Measurements from ENCODE around the gene HACD4.

The HACD4 gene, protein sequence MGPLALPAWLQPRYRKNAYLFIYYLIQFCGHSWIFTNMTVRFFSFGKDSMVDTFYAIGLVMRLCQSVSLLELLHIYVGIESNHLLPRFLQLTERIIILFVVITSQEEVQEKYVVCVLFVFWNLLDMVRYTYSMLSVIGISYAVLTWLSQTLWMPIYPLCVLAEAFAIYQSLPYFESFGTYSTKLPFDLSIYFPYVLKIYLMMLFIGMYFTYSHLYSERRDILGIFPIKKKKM

DNA sequence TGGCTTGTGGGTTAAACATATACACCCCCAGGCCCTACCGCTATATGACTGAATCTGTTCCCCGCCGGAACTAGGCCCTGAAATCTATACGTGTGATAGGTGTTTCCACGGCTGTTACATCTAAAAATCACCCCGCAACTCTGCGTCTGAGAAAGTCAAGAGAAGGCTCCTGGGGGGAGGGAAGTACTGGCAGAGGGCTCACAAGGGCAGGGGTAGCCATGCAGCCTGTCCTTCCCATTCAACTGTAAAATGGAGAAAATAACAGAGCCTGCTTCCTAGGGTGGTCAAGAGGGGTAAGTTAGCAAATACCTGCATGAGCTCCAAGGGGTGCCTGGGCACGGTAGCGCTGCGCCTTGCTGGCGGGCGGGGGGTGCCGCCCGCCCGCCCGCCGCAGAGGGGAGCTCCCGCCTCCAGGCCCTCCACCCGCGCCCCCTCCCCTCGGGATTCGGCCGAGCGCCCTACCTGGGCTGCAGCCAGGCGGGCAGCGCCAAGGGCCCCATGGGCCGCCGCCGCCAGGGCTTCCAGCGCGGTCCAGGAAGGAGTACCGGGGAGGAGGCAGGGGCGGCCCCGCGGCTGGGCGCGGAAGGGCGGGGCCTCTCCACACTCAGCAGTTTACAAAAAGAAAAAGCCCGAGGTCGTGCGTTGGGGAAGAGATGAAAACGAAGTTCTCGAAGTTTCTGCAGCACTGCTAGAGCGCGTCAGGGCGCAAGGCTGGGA is at the start of gene HACD4:
Gene HACD4 (minus strand): TSS at position 550 of the 717 bp plus-strand sequence. CDS start 50 bp downstream, at position 500.
- peak; percentile 17 to 32 for DNase-seq (ENCODE audit: low read depth in 2 of 2)

DNA sequence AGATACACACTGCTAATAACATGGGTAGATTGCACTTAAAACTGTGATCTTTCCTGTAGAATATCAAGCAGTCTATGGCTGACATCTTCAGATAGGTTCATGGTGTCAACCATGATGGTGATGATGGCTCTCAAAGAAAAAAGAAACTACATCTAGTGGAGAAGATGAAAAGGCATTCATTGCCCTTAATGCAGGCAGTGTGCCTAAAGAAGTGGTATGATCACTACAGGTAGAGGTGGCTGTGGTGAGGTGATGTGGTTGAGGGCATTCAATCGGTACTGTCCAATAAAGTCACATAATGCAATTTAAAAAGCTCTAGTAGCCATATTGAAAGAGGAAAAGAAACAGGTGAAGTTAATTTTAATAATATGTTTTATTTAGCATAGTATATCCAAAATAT is 49.4 kb upstream of the HACD4 start:
- DNase-seq (ENCODE audit: low read depth in 2 of 2) = no peak

DNA sequence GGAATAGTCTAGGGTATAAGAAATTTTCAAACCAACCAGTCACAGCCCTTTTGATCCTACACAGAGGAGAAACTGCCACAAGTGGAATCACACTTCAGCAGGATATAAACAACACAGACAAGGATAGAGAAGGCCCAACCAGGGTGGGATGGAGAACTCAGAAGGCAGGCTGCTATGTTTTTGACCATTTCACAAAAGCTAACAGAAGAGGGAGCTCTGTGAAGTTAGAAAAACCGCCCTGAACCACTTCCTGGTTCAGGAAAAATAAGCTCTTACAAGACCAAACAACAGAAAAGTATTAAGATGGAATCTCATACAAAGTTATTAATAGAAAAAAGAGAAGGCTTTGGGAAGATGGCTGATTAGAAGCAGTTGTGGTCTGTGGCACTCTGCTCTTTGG is 47.3 kb upstream of the HACD4 start:
- DNase-seq (ENCODE audit: low read depth in 2 of 2) = no peak

DNA sequence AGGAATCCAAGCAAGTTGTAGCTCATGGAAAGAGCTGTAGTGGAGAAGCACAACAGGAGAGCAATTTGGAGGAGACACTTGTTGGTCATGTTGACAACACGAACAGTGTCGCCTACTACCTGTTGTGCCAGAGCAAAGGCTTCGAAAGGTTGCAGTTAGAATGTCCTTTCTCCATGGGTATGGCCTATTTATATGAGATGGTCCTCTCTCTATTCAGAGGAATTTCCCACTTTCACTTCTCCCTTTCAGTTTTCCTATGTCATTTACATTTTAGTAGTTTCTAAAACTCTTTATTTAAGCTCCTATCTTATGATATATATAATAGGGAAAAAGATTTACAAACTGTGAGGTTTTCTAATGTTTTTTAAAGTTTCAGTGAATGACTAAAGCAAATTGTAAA is 46.3 kb upstream of the HACD4 start, which contains the start of gene IFNB1:
Gene IFNB1 (minus strand): TSS at position 162 of the 400 bp plus-strand sequence. CDS start 73 bp downstream, at position 89.
- DNase-seq (ENCODE audit: low read depth in 2 of 2) = no peak

DNA sequence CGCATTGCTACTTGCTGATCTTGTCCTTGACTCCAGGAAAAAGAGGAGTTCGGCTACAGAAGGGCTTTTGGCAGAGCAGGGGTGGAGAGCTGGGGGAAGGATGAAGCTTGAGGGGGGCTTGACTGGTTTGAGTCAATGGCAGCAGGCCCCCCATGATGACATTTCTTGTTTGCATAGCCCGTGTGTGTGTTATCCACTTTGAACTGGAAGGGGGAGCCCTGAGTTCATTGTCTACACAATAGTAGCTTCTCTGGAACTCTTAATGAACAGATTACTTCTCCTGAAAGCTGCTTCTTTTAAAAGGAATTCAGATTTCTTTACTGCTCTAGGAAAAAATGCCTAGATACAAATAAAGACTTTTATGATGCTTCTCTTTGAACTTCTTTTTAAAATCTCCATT is 44.0 kb upstream of the HACD4 start:
- no peak for DNase-seq (ENCODE audit: low read depth in 2 of 2)

DNA sequence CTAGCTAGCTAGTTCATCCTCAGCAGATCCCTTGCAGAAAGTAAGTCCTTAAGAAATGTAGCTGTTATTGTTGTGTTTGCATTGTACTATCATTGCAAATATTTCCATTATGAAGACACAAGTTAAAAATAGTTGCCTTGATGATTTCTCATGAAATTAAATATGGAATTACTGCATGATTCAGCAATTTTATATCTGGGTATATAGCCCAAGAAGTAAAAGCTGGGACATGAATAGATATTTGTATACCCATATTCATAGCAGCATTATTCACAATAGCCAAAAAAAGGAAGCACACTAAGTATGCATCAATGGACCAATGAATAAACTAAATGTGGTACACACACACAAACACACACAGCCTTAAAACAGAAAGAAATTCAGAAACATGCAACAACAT is 39.5 kb upstream of the HACD4 start:
- no peak for DNase-seq (ENCODE audit: low read depth in 2 of 2)

DNA sequence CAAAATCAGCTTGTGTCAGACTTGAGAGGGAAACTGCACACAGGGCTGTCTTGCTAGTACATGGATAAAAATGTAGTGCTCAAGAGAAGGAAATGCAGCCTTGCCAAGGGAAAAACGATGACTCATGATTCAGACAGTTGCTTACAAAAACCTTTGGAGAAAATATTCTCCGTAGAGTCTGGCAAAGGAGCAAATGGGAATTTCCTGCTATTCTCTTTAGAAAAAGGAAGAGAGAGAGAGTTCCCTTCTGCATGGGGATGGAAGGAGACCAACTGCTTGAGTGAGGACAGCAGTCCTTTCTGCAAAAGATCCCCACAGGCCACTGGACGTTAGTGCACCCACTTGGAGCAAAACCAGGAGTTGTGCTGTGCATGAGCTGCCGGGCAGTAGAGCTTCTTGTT is 38.7 kb upstream of the HACD4 start:
- no peak for DNase-seq (ENCODE audit: low read depth in 2 of 2)

DNA sequence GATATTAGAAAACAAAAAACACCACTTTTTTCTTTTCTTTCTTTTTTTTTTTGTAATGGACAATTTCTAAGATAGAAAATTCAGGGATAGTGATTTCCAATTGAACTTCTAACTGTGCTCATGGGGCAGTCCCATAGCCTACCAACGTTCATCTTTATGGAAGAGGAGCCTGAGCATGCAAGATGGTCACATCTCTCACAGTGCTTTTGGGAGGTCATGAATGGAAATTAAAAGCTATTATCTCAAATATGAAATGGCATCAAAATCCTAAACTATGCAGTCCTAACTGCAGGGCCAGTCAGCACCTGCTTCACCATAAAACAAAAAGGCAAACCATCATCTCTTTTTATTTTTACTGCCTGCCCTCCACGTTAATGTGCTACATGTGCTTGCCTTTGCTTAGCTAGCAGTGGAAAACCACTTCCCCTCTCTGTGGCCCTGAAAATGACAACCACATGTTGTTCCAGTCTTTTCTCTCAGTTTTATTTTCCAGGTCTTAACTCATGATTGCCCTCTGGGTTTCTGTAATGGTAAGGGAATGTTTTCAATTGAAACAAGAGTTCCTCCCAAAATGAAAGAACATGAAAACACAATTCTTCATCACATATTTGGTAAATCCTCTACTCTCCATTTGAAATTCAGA is 29.6 kb upstream of the HACD4 start:
- no peak for DNase-seq (ENCODE audit: low read depth in 2 of 2)

DNA sequence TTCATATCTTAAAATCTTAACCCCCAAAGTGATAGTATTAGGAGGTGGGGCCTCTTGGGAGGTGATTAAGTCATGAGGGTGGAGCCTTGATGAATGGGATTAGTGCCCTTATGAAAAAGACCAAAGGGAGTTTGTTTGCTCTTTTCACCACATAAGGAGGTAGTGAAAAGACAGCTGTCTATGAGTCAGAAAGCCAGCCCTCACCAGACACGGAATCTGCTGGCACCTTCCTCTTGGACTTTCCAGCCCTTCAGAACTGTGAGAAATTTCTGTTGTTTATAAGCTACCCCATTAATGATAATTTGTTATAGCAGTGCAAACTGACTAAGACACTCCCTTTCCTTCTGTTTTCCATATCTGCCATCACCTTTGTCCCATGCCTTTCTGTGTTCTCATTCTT is 25.5 kb upstream of the HACD4 start:
- DNase-seq (ENCODE audit: low read depth in 2 of 2) = no peak

DNA sequence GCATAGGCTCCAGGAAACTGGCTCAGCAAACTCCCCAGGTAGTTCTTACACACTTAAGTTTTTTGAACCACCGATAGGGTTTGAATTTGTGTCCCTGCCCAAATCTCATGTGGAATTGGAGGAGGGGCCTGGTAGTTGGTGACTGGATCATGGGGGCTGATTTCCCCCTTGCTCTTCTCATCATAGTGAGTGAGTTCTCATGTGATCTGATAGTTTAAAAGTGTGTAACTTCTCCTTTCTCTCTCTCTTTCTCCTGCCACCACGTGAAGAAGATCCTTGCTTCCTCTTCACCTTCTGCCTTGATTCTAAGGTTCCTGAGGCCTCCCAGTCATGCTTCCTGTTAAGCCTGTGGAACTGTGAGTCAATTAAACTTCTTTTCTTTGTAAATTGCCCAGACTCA is 22.4 kb upstream of the HACD4 start:
- no peak for DNase-seq (ENCODE audit: low read depth in 2 of 2)

DNA sequence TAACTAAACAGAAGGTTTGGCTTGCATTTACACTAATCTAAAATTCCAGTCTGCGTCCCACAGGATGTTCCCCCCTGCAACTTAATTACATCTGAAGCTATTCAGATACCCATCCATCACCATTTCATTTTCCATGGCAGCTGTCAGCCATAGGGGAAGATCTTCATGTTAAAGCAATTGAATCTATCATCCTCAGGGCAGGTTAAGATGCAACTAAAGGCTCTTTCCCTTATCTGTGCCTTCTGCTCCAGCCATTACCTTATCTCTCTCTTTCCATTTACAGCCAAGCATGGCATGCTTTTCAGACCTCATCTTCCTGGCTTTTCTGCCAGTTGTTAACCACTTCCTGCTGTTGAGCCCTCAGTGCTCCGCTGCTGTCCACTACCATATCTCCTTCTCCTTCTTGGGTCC is 15.8 kb upstream of the HACD4 start:
- no peak for DNase-seq (ENCODE audit: low read depth in 2 of 2)

DNA sequence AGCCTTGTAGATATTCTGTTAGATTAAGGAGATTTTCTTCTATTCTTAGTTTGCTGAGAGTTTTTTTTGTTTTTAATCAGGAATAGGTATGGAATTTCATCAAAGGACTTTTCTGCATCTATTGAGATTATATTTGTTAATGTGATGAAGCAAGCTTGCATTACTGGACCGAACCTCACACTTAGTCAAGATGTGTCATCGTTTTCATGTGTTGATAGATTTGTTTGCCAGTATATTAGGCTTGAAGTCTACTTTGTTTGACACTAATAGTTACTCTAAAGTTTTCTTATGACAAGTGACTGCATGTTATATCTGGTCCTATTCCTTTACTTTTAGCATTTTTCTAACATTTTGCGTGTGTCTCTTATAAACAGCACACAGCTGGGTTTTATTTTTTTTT is 12.4 kb upstream of the HACD4 start:
- no peak for DNase-seq (ENCODE audit: low read depth in 2 of 2)

DNA sequence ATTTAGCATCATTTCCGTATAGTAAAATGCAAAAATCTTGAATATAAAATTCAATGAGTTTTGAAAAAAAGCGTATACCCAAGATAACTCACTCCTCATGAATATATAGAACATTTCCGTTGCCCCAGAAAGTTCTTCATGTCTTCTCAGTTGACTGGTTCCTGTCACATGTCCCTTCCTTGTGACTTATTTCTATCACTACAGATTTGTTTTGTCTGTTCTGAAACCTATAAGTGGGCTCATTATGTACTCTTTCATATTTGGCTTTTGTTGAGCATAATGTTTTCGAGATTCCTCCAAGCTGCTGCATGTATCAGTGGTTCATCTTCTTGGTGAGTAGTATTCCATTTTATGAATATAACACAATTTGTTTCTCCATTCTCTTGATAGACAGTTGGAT is 11.0 kb upstream of the HACD4 start:
- no peak for DNase-seq (ENCODE audit: low read depth in 2 of 2)

DNA sequence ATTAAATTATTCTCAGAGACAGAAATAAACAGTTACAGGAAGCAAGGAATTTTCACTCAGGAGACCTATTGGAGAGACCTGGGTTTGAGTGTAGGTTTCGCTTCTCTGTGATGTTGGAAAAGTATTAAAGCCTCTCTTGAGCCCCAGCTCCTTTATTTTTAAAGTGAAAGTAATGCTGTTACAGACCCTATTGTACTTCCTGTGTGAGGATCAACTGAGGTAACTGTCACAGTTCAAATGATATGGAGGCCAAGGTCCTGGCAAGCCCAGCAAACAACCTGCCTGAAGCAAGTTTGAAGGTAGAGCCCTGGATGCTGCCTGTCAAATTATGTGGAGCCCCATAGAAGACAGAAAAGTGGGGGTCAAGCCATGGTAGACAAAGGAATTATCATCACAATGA is 7.9 kb upstream of the HACD4 start:
- DNase-seq (ENCODE audit: low read depth in 2 of 2) = no peak

DNA sequence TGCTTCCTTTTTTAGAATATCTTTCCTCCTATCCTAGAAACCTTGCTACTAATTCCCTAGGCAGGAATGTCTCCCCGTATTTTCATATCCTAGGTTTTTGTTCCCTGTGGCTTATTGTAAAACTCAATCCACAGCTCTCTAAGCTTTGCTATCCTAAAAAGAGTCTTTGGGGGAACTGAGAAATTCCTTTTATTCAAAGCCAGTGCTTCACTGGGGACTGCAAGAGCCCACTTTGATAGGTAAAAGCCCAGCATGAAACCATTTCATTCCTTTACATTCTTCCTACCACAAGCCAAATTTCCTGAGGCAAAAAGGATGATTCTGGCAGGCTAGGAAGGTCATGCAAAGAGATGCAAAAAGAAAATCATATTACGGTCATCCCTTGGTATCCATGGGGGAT is 5.8 kb upstream of the HACD4 start:
- DNase-seq (ENCODE audit: low read depth in 2 of 2) = no peak

DNA sequence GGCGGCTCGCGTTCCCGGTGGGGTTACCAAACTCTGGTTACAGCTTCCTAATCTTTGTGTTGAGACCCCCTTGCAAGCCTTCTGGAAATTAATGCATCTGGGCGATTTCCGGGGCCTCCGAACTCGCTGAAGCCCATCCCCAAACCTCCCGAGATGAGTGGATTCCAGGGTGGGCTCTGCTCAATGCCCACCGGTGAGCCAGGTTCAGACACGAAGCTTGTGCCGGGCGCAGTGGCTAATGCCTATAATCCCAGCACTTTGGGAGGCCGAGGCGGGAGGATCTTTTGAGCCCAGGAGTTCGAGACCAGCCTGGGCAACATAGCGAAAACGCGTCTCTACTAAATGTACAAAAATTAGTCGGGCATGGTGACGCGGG is 356 bp upstream of the HACD4 start:
- no peak for DNase-seq (ENCODE audit: low read depth in 2 of 2)

DNA sequence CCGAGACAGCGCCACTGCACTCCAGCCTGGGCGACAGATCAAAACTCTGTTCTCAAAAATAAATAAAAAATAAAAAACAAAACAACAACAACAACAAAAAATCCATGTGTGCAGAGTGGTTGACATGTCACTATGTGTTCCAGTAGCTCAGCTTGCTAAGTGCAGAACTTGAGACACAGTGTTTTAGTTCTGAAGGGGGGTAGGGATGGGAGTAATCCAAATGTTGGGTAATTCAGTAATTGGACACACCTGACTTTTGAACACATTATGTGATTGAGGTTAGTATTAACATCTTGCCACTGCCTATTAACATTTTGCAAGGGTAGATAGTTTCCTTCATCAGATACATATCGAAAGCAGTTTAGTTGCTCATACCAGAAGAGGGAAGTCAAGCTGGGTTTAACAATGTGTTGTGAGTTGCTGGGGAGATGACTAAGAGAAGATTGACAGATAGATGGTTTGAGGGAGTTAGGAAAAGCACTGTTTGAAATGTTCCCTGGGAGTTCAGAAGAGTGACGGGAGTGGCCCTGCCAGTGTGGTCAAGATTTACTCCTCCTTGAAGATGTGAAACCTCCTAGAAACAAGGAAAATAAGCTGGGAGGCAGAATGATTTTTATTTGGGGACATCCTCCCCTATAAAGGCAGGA is 928 bp downstream of the HACD4 start:
- DNase-seq (ENCODE audit: low read depth in 2 of 2) = no peak

DNA sequence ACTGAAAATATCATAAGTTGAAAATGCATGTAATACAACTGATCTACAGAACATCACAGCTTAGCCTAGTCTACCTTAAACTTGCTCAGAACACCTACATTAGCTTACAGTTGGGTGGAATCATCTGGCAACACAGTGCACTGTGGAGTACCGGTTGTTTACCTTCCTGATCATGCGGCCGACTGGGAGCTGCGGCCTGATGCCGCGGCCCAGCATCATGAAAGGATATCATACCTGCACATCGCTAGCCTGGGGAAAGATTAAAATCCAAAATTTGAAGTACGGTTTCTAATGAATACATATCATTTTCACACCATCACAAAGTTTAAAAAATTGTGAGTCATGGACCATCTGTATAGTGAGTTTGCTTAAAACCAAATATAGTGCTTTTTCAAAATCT is 1.8 kb downstream of the HACD4 start:
- no peak for DNase-seq (ENCODE audit: low read depth in 2 of 2)

DNA sequence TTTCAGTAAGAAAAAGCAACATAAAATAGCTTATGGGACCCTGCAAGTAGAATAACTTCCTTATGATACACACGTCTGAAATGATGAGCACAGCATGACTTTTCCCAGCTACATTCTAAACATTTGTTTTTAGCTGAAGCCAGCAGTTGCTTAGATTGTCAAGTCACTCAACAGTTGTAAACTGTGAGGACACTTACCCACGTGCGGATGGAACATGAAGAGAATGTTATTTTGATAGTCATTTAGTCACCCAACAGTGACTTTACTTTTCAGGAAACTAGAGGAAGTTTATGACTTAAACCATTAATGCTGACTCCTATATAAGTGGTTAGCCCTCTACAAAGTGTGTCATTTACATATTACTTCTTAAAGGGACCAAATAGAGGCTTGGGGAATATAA is 3.0 kb downstream of the HACD4 start:
- DNase-seq (ENCODE audit: low read depth in 2 of 2) = no peak

DNA sequence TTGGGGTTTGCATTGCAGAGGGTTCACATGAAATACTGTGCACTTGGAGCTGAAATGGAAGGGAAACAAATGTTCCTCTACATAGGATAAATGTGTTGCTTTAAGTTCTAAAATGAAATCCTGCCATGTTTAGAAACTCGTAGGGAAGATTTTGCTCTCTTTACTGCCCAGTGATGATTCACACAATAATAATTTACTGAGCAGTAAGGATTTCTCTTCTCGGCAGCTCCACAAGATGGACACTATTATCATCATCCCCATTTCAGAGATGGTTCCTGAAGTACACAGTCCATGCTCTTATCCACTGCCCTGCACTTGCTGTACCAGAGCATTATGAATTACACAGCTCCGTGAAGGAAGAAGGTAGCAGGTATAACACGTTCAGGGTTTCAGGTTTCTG is 4.1 kb downstream of the HACD4 start:
- no peak for DNase-seq (ENCODE audit: low read depth in 2 of 2)

DNA sequence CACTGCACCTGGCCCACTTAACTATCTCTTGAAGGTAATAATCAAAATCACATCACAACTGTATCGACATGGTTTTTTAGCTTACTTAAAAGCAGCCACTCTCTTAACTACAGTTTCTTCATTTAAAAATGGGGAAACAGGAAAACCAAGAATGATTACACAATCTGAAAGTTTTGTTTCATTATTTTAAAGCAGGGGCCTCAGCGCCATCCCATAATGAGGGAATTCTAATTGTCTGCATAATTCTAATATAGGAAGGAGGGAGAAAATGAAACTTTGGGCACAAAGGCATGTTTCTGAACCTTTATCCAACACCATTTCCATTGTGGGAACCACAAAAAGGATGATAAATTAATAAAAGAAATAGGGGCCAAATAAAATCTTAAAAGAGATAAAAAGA is 7.6 kb downstream of the HACD4 start:
- no peak for DNase-seq (ENCODE audit: low read depth in 2 of 2)

DNA sequence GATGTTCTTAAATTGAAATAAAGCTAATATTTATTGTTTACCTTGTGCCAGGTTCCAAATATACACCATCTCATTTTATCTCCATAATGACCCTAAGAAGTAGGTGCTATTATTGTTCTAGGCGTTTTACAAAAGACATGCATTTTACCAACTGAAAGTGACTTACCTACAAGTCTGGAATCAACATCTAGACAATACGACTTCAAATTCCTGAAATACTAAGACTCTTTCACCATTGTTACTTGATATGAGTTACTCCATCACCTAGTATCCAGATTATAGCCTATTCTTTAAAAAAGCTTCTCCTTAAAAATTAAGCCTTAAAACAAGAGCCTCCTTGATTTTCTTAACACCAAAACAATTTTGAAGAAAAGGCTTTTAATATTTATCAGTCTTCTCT is 13.3 kb downstream of the HACD4 start:
- DNase-seq (ENCODE audit: low read depth in 2 of 2) = no peak
